Measurements from ENCODE around the gene HIC1.

Gene HIC1

DNA sequence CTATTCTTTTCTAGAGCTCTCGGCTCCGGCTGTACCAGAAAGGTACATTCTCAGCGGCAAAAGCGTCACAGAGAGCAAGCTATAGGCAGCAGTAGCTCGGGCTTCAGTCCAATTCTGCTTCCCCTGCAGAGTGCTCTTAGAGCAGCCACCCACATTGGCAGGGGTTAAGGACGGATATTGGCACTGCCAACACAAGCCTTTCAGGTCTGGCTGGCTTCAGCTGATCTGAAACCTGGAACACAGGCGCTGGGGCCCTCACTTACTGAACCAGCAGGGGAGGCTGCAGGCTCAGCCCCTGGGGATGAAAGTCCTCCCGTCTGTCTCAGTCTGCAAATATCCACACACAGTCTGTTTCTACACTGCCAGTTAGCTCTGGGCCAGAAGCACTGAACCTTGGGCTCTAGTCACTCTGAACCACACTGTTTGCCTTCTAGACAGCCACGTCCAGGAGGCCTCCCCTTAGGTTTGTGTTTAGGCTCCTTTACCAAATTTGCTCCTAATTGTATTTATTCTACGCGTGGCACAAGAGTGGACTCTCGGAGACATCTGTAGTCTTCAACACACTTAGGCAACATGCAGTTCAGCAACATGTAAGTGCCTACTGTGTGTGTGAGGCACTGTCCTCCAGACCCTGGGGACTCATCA, 40.1 kb downstream of the HIC1 start:
- in situ Hi-C loops (cut with MboI; ENCODE audit: low sequenced_read_pairs): loop anchor here (10.0 kb wide), 1 partner anchor 150 kb away; no protein-coding TSS in a partner anchor

DNA sequence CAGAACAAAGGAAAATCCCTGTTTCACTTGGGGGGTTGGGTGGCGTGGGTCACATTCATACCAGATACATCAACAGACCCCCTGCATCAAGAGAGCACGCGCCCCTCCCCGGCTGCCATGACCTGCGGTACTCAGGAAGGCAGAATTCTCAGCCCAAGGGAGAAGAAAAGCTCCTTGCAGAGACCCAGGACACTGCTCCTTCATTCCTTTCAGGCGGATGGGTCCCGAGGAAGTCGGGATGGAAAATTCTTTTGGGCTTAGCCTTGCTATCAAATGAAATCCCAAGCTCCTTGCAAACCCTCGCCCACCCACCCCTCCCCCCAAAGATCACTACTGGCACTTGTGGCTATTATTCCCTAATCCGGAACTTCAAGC, 40.6 kb downstream of the HIC1 start:
- in situ Hi-C loops (cut with MboI; ENCODE audit: low sequenced_read_pairs): loop anchor here (10.0 kb wide), 1 partner anchor 149 kb away; no protein-coding TSS in a partner anchor

DNA sequence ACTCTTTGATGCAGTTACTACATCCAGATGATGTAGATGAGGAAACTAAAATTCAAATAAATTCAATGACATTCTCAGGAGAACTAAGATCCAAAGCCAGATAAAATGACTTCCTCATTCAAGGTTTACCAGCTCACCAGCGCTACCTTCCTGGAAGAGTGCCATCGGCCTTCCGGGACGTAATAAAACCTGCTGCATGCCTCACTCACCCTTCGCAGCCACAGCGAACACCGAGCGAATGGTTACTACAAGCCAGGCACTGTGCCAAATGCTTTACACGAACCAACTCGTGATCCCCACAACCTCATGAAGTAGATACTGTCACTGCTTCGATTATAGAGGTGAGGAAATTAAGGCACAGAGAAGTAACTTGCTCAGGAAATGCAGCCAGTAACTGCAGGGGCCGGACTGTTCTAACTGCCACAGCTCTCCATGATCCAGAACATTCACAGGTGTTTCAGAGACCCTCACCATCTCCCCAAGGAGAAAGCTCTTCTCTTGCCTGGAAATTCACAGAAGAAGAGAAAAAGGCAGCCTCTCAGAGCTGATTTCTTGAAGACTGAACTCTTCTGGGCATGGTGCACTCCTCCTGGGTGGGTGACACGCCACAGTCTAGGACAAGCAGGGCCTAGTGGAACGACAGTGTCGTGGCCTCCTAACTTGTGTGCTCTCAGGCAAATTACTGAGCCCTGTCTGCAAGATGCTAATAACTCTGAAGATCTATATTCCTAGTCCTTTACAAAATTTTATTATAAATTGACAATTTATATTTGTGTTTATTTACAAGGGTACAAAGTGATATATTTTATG, 46.8 kb downstream of the HIC1 start:
- in situ Hi-C loops (cut with MboI; ENCODE audit: low sequenced_read_pairs): no loop called here

DNA sequence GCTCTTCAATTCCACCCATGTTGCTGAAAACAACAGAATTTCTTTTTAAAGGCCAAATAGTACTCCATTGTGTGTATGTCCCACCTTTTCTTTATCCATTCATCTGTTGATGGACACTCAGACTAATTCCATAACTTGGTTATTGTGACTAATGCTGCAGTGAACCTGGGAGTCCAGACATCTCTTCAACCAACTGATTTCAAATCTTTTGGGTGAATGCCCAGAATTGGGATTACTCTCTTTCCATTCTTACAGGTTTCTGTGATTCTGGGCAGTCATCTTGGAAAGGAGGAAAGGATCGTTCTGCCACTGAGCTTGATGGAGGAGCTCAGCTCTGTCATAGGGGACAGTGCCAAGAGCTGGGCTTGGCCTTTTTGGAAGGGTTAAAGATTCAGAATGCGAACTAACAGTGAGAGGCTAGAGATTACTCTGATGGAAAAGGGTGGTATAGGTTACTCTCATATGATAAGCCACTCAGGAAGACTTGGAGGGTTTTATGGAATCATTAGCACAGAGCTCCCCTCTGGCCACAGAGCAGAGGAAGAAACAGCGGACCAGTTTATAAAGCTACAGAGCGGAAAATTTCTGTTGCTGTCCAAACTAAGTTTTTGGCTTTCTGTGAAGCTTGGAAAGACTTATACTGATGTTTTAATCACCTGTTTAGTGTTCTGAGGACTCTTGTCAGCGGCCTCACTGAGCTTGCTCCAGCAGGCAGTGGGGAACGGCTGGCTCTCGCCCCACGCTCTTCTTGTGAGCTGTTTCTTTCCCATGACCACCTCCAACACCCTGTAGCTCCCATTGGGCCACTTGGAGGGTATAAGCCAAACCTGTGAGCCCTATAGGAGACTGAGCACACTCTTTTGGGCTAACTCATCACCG, 48.3 kb downstream of the HIC1 start:
- in situ Hi-C loops (cut with MboI; ENCODE audit: low sequenced_read_pairs): no loop called here

DNA sequence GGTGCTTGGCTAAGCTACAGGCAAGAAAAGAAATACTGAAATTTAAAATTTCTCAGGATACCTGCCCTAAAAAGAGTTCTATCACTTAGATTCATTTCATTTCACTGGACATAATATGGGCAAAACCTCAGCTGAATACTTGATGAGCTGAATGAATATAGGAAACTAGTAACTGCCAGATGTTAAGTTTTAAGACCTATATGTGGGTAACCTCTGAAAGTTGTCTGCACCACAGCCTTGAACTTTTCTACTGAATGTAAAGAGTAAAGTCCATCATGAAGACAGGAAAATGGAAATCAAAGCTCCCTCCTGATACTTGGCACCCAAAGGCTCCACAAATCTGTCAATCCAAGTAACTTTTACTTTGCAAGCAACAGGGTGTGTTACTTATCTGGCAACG, 50.8 kb downstream of the HIC1 start:
- in situ Hi-C loops (cut with MboI; ENCODE audit: low sequenced_read_pairs): no loop called here

DNA sequence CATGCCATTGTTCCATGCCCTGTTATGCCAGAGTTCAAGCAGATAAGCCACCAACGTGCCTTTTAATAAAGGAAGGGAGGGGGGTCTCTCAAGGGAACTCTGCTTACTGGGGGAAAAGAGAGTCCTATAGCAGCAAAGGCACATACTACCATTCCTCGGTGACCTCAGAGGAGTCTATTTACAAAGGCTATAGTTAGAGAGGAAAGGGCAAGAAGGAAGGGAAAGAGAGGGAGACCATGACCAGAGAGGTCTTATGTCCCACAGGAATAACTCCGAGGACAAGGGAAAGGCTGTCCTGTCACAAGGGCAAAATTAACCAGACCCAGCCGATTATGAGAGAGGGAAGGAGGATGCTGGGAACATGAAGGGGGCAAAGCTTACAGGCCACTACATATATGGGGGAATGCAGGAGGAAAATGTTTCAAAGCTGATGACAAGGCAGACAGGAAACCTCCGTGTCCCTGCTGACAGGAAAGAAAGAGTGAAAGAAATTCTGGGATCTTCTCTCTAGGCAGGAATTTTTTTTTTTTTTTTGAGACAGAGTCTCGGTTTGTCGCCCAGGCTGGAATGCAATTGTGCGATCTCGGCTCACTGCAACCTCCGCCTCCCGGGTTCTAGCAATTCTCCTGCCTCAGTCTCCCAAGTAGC, 51.5 kb downstream of the HIC1 start:
- in situ Hi-C loops (cut with MboI; ENCODE audit: low sequenced_read_pairs): no loop called here

DNA sequence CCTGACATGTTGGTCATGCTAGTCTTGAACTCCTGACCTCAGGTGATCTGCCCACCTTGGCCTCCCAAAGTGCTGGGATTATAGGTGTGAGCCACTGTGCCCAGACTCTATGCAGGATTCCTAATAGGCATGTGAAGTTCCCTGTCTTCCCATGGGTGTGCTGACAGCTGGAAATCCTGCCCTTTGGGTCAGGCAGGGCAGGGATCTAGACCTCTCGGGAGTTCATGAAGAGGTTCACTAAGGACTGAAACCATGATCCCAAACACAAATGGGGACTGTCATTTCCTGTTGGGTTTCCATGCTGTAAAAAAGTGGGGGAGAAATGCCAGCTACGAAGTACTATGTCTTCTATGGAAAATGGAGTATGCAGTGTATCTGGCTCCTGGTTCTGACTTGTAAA, 52.1 kb downstream of the HIC1 start:
- in situ Hi-C loops (cut with MboI; ENCODE audit: low sequenced_read_pairs): no loop called here

DNA sequence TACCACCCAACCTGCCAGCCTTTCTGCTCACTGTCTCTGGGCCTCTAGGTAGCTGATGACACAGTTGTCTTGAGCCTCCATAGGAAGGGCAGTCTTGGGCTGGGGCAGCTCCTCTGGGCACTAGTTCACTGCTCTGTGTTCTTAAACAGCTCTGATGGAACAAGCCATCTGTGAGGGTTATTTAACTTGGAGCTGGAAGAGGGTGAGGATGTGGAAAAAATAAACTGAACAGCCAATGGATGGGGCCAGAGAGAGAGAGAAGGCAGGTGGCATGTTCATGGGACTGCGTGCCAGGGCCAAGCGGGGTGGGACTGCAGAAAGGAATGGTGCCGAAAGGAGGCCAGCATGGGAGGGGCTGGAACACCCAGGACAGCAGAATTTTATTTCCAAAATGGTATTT, 52.6 kb downstream of the HIC1 start:
- in situ Hi-C loops (cut with MboI; ENCODE audit: low sequenced_read_pairs): no loop called here

DNA sequence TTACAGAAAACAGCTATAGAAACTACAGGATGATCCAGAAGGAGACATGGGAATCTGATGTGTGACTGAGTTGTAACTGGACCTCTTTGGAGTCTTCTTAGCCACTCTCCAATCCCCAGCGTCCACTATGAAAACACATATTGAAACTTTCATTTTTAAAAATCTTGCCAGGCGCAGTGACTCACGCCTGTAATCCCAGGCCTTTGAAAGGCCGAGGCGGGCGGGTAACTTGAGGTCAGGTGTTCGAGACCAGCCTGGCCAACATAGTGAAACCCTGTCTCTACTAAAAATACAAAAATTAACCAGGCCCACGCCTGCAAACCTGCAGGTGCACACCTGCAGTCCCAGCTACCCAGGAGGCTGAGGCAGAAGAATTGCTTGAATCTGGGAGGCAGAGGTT, 53.3 kb downstream of the HIC1 start:
- in situ Hi-C loops (cut with MboI; ENCODE audit: low sequenced_read_pairs): no loop called here

DNA sequence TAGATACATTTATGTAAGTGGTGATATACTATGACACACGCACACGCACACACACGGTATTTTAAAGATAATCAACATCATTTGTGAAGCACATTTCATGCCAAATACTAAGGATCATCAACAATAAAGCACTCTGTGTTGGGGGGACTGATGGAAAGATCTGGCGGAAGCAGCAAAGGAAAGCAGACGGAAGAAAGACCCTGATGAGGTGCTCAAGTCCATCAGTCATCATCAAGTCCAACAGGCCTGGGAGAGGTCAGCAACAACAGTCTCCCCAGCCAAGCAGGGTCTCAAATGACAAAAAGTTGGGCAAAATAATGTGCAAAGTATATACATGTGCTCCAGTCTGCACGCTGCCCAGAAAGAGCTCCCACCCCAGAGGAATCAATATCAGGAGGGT, 55.5 kb downstream of the HIC1 start:
- in situ Hi-C loops (cut with MboI; ENCODE audit: low sequenced_read_pairs): no loop called here

DNA sequence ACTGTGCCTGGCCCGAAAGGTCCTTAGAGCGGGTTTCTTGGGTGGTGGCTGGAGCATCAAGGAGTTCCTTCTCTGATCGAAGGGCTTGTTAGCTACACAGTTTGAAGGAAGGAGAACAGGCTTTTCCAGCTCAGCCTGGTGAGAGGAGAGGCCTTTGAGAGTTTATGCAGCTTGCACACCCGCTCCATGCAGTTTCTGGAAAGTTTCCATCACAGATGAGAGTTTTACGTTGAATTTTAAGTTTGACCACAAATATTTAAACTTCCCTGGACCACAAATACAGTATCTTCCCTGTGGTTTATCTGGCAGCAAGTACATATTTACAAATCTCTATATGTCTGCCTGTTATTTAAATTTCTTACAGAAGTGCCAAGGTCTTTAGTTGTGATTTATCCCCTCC, 56.8 kb downstream of the HIC1 start:
- in situ Hi-C loops (cut with MboI; ENCODE audit: low sequenced_read_pairs): no loop called here
